Ovary (tissue), 9 donors: ENCODE results near the gene RANBP3. TPM values are rescaled to one million over a fixed set of nuclear protein-coding genes. Genes with fewer than 3 reads are reported as not detected.

Experiments
- DNase-seq, 5 donors: peaks; one replicate each; pipeline ENCODE4 v3.0.0-alpha.2; 2019 to 2020
- H3K27ac ChIP-seq, 2 donors: fragments of 200-600 bp; one replicate each; pipeline versions ENCODE4 v1.5.1 to v1.8.0; 2019 to 2022
- H3K27me3 ChIP-seq: fragments of 200-600 bp; one replicate; pipeline ENCODE4 v1.8.0; 2022
- H3K36me3 ChIP-seq: fragments of 200-600 bp; sonication (generic); one replicate; pipeline ENCODE4 v1.5.1; 2019
- H3K4me1 ChIP-seq: one replicate; pipeline ENCODE4 v1.8.1; 2013; ENCODE audit warnings: mild to moderate bottlenecking, moderate library complexity; ENCODE audit not compliant: insufficient read depth
- H3K4me3 ChIP-seq: fragments of 200-600 bp; sonication (generic); one replicate; pipeline ENCODE4 v1.5.1; 2017
- H3K9me3 ChIP-seq, 2 donors: fragments of 200-600 bp in 1 of 2; sonication (generic) in 1 of 2; one replicate each; pipeline versions ENCODE4 v1.5.1 to v1.8.1; 2013 to 2019; ENCODE audit warnings: mild to moderate bottlenecking in 1 of 2, moderate library complexity in 1 of 2
- EP300 ChIP-seq: sonication (generic); formaldehyde crosslinking; IDR thresholded peaks from one replicate; pipeline ENCODE4 v1.6.1; 2017; ENCODE audit warnings: antibody characterized with exemption
- POLR2A ChIP-seq: fragments of 450-650 bp; IDR thresholded peaks from one replicate; pipeline ENCODE4 v1.6.1; 2017; ENCODE audit warnings: antibody characterized with exemption, mild to moderate bottlenecking, moderate library complexity
- WGBS, 3 donors: extraction: QIAGEN DNeasy Blood & Tissue Kit in 1 of 3; methylation state at CpG; one replicate each; pipeline versions ENCODE4 v1.1.5 to v1.1.7; 2013 to 2017; 5-methylcytosine and 5-hydroxymethylcytosine counted together
- intact Hi-C, 4 donors: fragments of 100-400 bp; cut with DNase I; formaldehyde crosslinking; loops; one replicate each; pipeline versions ENCODE4 v1.11.0 to v1.15.1; 2022 to 2023
- polyA plus RNA-seq, 2 donors: library from polyadenylated mRNA; stranded (reverse); fragments of 200-250 nt in 1 of 2; fragments of 350-450 nt in 1 of 2; fragmentation: Illumina TruSeq in 1 of 2; extraction: RNeasy Lipid Tissue Mini Kit (QIAGEN cat#74804) in 1 of 2; gene quantifications; one replicate each; pipeline ENCODE4 v1.2.3, GENCODE V29; 2013 to 2014
- total RNA-seq, 7 donors: library from RNA; depleted of rRNA in 2 of 7; stranded (reverse); fragments of >200 nt in 2 of 7; fragmentation: NEBNext Ultra II Directional in 3 of 7; extraction: Animal tissue kit (Norgen Biotek cat#: 25700) in 3 of 7; gene quantifications; one replicate each; pipeline versions ENCODE4 v1.1.0 to v1.2.4, GENCODE V29; 2016 to 2023
- TF ChIP-seq, protein P1 (sequence below), 3 donors: fragments of 450-650 bp in 2 of 3; fragments of 200-600 bp in 1 of 3; IDR thresholded peaks; one replicate each; pipeline versions ENCODE4 v1.5.1 to v1.8.0; 2016 to 2022; ENCODE audit warnings: antibody characterized with exemption in 3 of 3, mild to moderate bottlenecking in 1 of 3
- donor health status: DM: no; HTN: no; CAD: no; lungs with moderate emphysema.
- donor health status: DM: no; HTN: no; CAD: no.
- donor health status: Bipolar disorder and iron deficiency.
- donor health status: DM: yes; HTN: yes; CAD: no.
- donor health status: DM: no; HTN: no; CAD: no.
- donor health status: DM: yes; HTN: yes; CAD: no.

RANBP3 gene
- total and polyA plus RNA-seq, 9 donors, result 54.0 to 88.4 (median 67.9) TPM

GRCh38 chr19:6005321-6006069 is 27.6 kb upstream of the RANBP3 start:
- no peaks in the 10 kb centered on the region for H3K9me3 ChIP-seq
- no peaks in the 10 kb centered on the region for H3K27me3 ChIP-seq
- no peaks in the 10 kb centered on the region for H3K36me3 ChIP-seq
- WGBS, 3 donors, result 82 to 87% (median 83%) methylated on average over 18 of the region's 18 CpGs
- no peaks in the 10 kb centered on the region for H3K4me1 ChIP-seq
- intact Hi-C loops, result no loop called here
- no peak overlapping the region for H3K4me3 ChIP-seq
- no peak for DNase-seq
- H3K27ac ChIP-seq, result no peak overlapping the region
- TF ChIP-seq POLR2A (no peak), EP300 (no peak)
- TF ChIP-seq, protein P1, sequence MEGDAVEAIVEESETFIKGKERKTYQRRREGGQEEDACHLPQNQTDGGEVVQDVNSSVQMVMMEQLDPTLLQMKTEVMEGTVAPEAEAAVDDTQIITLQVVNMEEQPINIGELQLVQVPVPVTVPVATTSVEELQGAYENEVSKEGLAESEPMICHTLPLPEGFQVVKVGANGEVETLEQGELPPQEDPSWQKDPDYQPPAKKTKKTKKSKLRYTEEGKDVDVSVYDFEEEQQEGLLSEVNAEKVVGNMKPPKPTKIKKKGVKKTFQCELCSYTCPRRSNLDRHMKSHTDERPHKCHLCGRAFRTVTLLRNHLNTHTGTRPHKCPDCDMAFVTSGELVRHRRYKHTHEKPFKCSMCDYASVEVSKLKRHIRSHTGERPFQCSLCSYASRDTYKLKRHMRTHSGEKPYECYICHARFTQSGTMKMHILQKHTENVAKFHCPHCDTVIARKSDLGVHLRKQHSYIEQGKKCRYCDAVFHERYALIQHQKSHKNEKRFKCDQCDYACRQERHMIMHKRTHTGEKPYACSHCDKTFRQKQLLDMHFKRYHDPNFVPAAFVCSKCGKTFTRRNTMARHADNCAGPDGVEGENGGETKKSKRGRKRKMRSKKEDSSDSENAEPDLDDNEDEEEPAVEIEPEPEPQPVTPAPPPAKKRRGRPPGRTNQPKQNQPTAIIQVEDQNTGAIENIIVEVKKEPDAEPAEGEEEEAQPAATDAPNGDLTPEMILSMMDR (IDR thresholded peaks at IDR 0.05), result no peak

- intact Hi-C loops, result no loop called here
- Histone ChIP-seq H3K4me3 (no peak overlapping the region), H3K27ac (no peak overlapping the region), H3K9me3 (no peaks in the 10 kb centered on the region), H3K4me1 (no peaks in the 10 kb centered on the region), H3K27me3 (no peaks in the 10 kb centered on the region), H3K36me3 (no peaks in the 10 kb centered on the region)
- 83 to 86% (median 85%) methylated on average over 10 of the region's 10 CpGs for WGBS, 3 donors
- TF ChIP-seq POLR2A (no peak), EP300 (no peak)
- TF ChIP-seq, protein P1 (IDR thresholded peaks at IDR 0.05), result no peak
- DNase-seq, result no peak
Observed at GRCh38 chr19:6003976-6004375, 26.0 kb upstream of the RANBP3 start.

DNA sequence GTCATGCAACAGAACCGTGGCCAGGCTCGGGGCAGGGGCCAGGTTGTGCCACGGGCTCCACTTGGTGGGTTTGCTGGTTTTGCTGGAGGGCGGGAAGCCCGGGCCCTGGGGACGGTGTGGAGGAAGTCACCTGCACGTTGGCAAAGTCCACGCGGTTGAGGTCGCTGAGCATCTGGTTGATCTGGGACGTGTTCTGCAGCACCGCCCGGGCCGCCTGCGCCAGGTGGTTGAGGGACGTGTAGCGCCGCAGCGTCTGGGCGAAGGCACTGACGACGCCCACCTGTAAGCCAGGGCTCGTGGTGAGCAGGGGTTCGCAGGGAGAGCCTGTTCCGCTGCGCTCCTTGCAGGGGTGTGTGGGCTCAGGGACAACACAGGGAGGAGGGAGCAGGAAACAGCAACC is 24.7 kb upstream of the RANBP3 start:
- no peaks in the 10 kb centered on the region for H3K36me3 ChIP-seq
- no peaks in the 10 kb centered on the region for H3K9me3 ChIP-seq
- WGBS, 3 donors, result 92 to 93% (median 93%) methylated on average over 26 of the region's 26 CpGs
- H3K4me1 ChIP-seq, result no peaks in the 10 kb centered on the region
- H3K27me3 ChIP-seq, result no peaks in the 10 kb centered on the region
- no peak for DNase-seq
- no peak overlapping the region for H3K4me3 ChIP-seq
- intact Hi-C loops, result no loop called here
- no peak for TF ChIP-seq EP300
- no peak for TF ChIP-seq POLR2A
- TF ChIP-seq, protein P1 (IDR thresholded peaks at IDR 0.05), result no peak
- H3K27ac ChIP-seq, result no peak overlapping the region

- intact Hi-C loops, result no loop called here
- H3K27ac ChIP-seq, result no peak overlapping the region
- no peak for DNase-seq
- no peak for TF ChIP-seq POLR2A
- TF ChIP-seq, protein P1 (IDR thresholded peaks at IDR 0.05), result no peak
- TF ChIP-seq EP300, result no peak
- H3K4me3 ChIP-seq, result no peak overlapping the region
- H3K27me3 ChIP-seq, result no peaks in the 10 kb centered on the region
- 82 to 97% (median 95%) methylated on average over 7 of the region's 7 CpGs for WGBS, 3 donors
- peaks cover 5% of the 10 kb centered on the region for H3K4me1 ChIP-seq
- H3K9me3 ChIP-seq, result no peaks in the 10 kb centered on the region
- H3K36me3 ChIP-seq, result no peaks in the 10 kb centered on the region
Observed at GRCh38 chr19:6000228-6000847, 22.4 kb upstream of the RANBP3 start.
